SU-DHL-6 (cell line): ENCODE results near the gene RNF19B.

ENCODE experiments used
- H2AFZ ChIP-seq: fragments of 200-600 bp; sonication (generic); 2 replicates; pipeline ENCODE4 v1.6.1; 2014; ENCODE audit warnings: low read depth, mild to moderate bottlenecking, moderate library complexity, mixed read lengths, antibody characterized with exemption, low read length; ENCODE audit not compliant: severe bottlenecking
- H3F3A ChIP-seq: fragments of 200-600 bp; shearing (Covaris generic); 2 replicates; pipeline ENCODE4 v1.6.0; 2016; ENCODE audit warnings: antibody characterized with exemption, mild to moderate bottlenecking; ENCODE audit not compliant: insufficient read depth
- H3K27ac ChIP-seq: fragments of 200-600 bp; sonication (generic); 2 replicates; pipeline ENCODE4 v1.5.1; 2016; ENCODE audit warnings: low read depth, mild to moderate bottlenecking, low read length, moderate library complexity, mixed read lengths
- H3K27me3 ChIP-seq: fragments of 200-600 bp; sonication (generic), shearing (Covaris generic); 2 replicates; pipeline ENCODE4 v1.6.0; 2014; ENCODE audit warnings: mild to moderate bottlenecking, low read length
- H3K36me3 ChIP-seq: fragments of 200-600 bp; sonication (generic); 2 replicates; pipeline ENCODE4 v1.6.1; 2014; ENCODE audit warnings: mild to moderate bottlenecking, low read length, mixed read lengths
- H3K4me2 ChIP-seq: fragments of 300-600, 200-600 bp; shearing (Covaris generic), sonication (generic); 2 replicates; pipeline ENCODE4 v1.6.0; 2014; ENCODE audit warnings: low read length, low read depth, mild to moderate bottlenecking; ENCODE audit not compliant: poor library complexity, severe bottlenecking
- H3K4me3 ChIP-seq: fragments of 200-600 bp; sonication (generic); 2 replicates; pipeline ENCODE4 v1.5.1; 2014; ENCODE audit warnings: antibody characterized with exemption, low read length, mild to moderate bottlenecking, mixed read lengths; ENCODE audit not compliant: insufficient read depth, poor library complexity, severe bottlenecking
- H3K79me2 ChIP-seq: fragments of 200-600 bp; sonication (generic); 2 replicates; pipeline ENCODE4 v1.6.1; 2014; ENCODE audit warnings: mild to moderate bottlenecking, low read length, moderate library complexity; ENCODE audit not compliant: insufficient read depth
- H3K9ac ChIP-seq: fragments of 200-600 bp; sonication (generic); 2 replicates; pipeline ENCODE4 v1.7.0; 2014; ENCODE audit warnings: mild to moderate bottlenecking, low read length
- H3K9me2 ChIP-seq: fragments of 200-600 bp; sonication (generic); replicated peaks from 2 replicates; pipeline ENCODE4 v1.6.1; 2014; ENCODE audit warnings: low read length; ENCODE audit not compliant: insufficient read depth
- H3K9me3 ChIP-seq: fragments of 200-600 bp; sonication (generic); 2 replicates; pipeline ENCODE4 v1.6.1; 2014; ENCODE audit warnings: low read length, mixed read lengths; ENCODE audit not compliant: insufficient read depth
- H4K20me1 ChIP-seq: fragments of 200-600 bp; sonication (generic); 2 replicates; pipeline ENCODE4 v1.6.1; 2014; ENCODE audit warnings: low read depth, mild to moderate bottlenecking, antibody characterized with exemption, low read length, moderate library complexity, mixed read lengths
- EZH2phosphoT487 ChIP-seq: fragments of 200-600 bp; sonication (generic), shearing (Covaris generic); conservative IDR thresholded peaks from 2 replicates; pipeline ENCODE4 v1.6.1; 2018; ENCODE audit warnings: mild to moderate bottlenecking, antibody characterized with exemption, low read length, moderate library complexity, mixed read lengths
- TF ChIP-seq, protein P1 (sequence below): fragments of 200-600 bp; sonication (generic); IDR thresholded peaks from one replicate; pipeline ENCODE4 v1.5.1; 2017; ENCODE audit warnings: antibody characterized with exemption, mild to moderate bottlenecking, low read length, moderate library complexity; ENCODE audit not compliant: insufficient read depth, poor library complexity, severe bottlenecking

Gene RNF19B

DNA sequence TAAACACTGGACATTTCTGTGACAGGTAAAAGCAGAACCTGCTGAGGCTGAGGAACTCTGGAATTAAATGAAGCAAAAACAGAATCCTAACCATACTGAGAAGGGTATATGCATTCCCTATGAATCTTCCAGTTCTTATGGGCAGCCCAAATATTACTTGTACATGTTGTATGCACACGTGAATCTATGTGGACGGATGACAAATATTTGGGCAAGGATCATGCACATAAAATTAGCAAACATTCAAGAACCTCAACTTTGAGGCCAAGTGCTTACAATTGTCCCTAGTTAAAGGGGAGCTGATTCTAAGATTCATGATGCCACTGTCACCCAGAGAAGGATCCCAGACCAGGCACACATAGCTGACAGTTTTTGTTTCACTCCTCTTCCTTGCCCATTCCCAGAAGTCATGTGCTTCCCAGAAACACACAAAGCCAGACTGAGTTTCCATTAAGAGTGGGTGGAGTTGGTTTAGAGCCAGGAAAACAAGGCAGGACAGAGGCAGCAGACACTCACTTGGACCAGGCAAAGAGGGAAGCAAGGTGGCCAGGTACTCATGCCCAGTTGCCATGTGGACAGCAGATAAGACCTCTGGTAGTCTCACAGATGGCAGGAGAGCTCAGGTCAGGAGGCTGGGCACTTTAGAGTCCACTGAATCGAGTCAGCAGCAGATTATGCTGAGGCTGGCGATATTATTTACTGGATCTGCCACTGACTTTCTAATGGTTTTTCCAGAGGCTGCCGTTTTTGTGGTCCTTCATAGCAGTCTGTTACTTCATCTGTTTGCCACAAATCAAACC, 46.5 kb upstream of the RNF19B start:
- Histone ChIP-seq H4K20me1 (no peaks in the 10 kb centered on the region), H3K79me2 (no peaks in the 10 kb centered on the region), H3K9me3 (no peaks in the 10 kb centered on the region), H3K27ac (no peak overlapping the region), H3F3A (no peaks in the 10 kb centered on the region), H3K9me2 (no peaks in the 10 kb centered on the region), H3K4me2 (no peak overlapping the region), H3K9ac (no peak overlapping the region), H2AFZ (no peak overlapping the region), H3K4me3 (no peak overlapping the region), H3K27me3 (no peaks in the 10 kb centered on the region), H3K36me3 (peaks cover 17% of the 10 kb centered on the region)
- no peak for TF ChIP-seq EZH2phosphoT487
- TF ChIP-seq, protein P1, sequence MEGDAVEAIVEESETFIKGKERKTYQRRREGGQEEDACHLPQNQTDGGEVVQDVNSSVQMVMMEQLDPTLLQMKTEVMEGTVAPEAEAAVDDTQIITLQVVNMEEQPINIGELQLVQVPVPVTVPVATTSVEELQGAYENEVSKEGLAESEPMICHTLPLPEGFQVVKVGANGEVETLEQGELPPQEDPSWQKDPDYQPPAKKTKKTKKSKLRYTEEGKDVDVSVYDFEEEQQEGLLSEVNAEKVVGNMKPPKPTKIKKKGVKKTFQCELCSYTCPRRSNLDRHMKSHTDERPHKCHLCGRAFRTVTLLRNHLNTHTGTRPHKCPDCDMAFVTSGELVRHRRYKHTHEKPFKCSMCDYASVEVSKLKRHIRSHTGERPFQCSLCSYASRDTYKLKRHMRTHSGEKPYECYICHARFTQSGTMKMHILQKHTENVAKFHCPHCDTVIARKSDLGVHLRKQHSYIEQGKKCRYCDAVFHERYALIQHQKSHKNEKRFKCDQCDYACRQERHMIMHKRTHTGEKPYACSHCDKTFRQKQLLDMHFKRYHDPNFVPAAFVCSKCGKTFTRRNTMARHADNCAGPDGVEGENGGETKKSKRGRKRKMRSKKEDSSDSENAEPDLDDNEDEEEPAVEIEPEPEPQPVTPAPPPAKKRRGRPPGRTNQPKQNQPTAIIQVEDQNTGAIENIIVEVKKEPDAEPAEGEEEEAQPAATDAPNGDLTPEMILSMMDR: no peak

DNA sequence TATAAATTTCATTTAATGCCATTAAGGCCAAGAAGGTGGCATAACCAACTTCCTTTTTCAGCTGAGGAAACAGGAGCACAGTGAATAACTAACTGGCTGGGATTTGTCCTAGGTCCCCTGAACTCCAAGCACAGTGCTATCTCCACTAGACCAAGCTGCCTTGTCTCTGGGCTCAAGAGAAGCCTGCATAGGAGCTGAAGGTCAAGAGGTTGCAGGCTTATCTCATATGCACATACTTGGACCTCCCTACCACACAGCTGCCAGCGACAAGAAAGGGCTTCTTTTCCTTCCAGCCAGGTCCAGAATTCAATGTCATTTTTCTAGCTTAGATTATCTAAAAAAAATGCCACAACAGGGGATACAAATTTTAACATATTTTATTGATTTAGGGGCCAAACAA, 45.0 kb upstream of the RNF19B start:
- Histone ChIP-seq H3K4me2 (no peak overlapping the region), H4K20me1 (no peaks in the 10 kb centered on the region), H3K27me3 (no peaks in the 10 kb centered on the region), H3F3A (no peaks in the 10 kb centered on the region), H3K9me3 (no peaks in the 10 kb centered on the region), H3K36me3 (peaks cover 17% of the 10 kb centered on the region), H3K27ac (no peak overlapping the region), H3K9me2 (no peaks in the 10 kb centered on the region), H3K9ac (no peak overlapping the region), H2AFZ (no peak overlapping the region), H3K4me3 (no peak overlapping the region), H3K79me2 (no peaks in the 10 kb centered on the region)
- TF ChIP-seq, protein P1: no peak
- no peak for TF ChIP-seq EZH2phosphoT487

DNA sequence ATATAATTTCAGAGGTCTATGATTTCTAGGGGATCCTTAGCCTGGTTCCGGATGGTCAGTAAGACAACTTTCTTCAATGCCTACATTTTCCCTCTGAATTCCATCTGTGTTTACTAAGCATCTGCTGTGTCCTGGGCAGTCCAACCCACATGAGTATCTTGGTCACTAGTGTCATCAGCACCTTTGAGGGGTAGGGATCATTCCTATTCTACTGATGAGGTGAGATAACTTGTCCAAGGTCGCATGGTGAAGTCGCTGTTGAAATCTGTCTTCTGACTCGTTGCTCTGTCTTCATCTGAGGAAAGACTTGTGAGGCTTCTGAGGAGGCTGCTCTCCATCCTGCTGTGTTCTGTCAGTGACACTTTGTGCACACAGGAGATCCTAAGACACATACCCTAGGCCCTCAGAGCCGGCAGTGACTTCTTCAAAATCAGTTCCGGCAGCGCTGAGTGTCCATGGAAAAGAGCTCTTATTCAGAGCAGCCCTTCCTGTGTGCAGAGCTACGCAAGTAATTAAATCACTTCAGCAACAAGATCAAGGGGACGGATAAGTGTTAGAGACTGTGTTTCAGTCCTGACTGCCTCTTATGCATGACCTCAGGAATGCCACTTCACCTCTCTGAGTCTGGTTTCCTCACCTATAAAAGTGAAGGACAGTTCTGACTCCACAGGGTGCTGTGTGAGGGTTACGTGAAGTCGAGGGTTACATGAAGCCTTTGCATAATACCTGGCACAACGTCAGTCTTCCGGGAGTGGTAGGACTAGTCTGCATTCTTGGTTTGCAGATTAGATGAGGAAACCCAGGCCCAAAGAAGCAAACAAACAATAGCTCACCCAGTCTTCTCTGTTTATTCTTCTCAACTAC, 43.7 kb upstream of the RNF19B start:
- H3K9me3 ChIP-seq: no peaks in the 10 kb centered on the region
- H4K20me1 ChIP-seq: no peaks in the 10 kb centered on the region

More for the DNA sequence above, 43.7 kb upstream of the RNF19B start:
- TF ChIP-seq EZH2phosphoT487: no peak
- TF ChIP-seq, protein P1: no peak
- Histone ChIP-seq H3F3A (no peaks in the 10 kb centered on the region), H3K79me2 (no peaks in the 10 kb centered on the region), H3K27me3 (no peaks in the 10 kb centered on the region), H2AFZ (no peak overlapping the region), H3K9me2 (no peaks in the 10 kb centered on the region), H3K36me3 (peaks cover 7% of the 10 kb centered on the region), H3K4me2 (no peak overlapping the region), H3K4me3 (no peak overlapping the region), H3K27ac (no peak overlapping the region), H3K9ac (no peak overlapping the region)
